Colonic mucosa (tissue), 4 donors: ENCODE data around the gene CGB1. TPM values are rescaled to one million over a fixed set of nuclear protein-coding genes. Genes with fewer than 3 reads are reported as not detected.
A peak's percentile ranks its signal among the peaks of the same experiment; 100 is the strongest.

ENCODE experiments used
- DNase-seq: peaks from one replicate; pipeline ENCODE4 v3.0.0-alpha.2; 2020
- H3K27ac ChIP-seq: fragments of 200-600 bp; one replicate; pipeline ENCODE4 v1.8.0; 2021
- H3K27me3 ChIP-seq: fragments of 200-600 bp; one replicate; pipeline ENCODE4 v1.8.0; 2021
- H3K36me3 ChIP-seq: fragments of 200-600 bp; one replicate; pipeline ENCODE4 v1.8.0; 2021
- H3K4me1 ChIP-seq: fragments of 200-600 bp; one replicate; pipeline ENCODE4 v1.8.0; 2021; ENCODE audit warnings: mild to moderate bottlenecking
- H3K4me3 ChIP-seq: fragments of 200-600 bp; one replicate; pipeline ENCODE4 v1.8.0; 2021
- H3K9ac ChIP-seq, 2 donors: one replicate each; pipeline ENCODE4 v1.7.0; 2013; ENCODE audit warnings: control low read depth in 2 of 2, low read depth in 2 of 2, low read length in 2 of 2
- H3K9me3 ChIP-seq: fragments of 200-600 bp; one replicate; pipeline ENCODE4 v1.8.0; 2021
- CTCF ChIP-seq: fragments of 200-600 bp; IDR thresholded peaks from one replicate; pipeline ENCODE4 v1.8.0; 2022; ENCODE audit warnings: antibody characterized with exemption, mild to moderate bottlenecking
- intact Hi-C: fragments of 100-400 bp; cut with DNase I; formaldehyde crosslinking; loops from one replicate; pipeline ENCODE4 v1.14.1; 2022
- total RNA-seq, 2 donors: library from RNA; stranded (reverse); fragmentation: NEBNext Ultra II Directional in 1 of 2; extraction: Animal tissue kit (Norgen Biotek cat#: 25700) in 1 of 2; gene quantifications; one replicate each; pipeline ENCODE4 v1.2.1, GENCODE V29; 2021
- donor health status: healthy.
- donor health status: DM: no; HTN: no; CAD: no.
- donor health status: DM: no; HTN: no; CAD: no.

Gene CGB1
- total RNA-seq, 2 donors from 2014 or later = not detected

GRCh38 chr19:48992581-48993174 lies 44.0 kb downstream of the CGB1 start:
- peak overlapping the region; percentile 76 for H3K4me3 ChIP-seq
- H3K9ac ChIP-seq = peak overlapping the region; percentile 88 to 99
- peak overlapping the region; percentile 86 for H3K27ac ChIP-seq
- peaks cover 9% of the 10 kb centered on the region for H3K4me1 ChIP-seq
- intact Hi-C loops = no loop called here
- no peaks in the 10 kb centered on the region for H3K27me3 ChIP-seq
- no peak for TF ChIP-seq CTCF
- H3K9me3 ChIP-seq = no peaks in the 10 kb centered on the region
- H3K36me3 ChIP-seq = no peaks in the 10 kb centered on the region
- peak; percentile 47 for DNase-seq

- Histone ChIP-seq H3K4me1 (peaks cover 9% of the 10 kb centered on the region), H3K27me3 (no peaks in the 10 kb centered on the region), H3K27ac (peak overlapping the region; percentile 86), H3K36me3 (no peaks in the 10 kb centered on the region), H3K4me3 (peak overlapping the region; percentile 76), H3K9me3 (no peaks in the 10 kb centered on the region), H3K9ac (peak overlapping the region; percentile 88 to 99)
- peak; percentile 78 for DNase-seq
- TF ChIP-seq CTCF = no peak
- intact Hi-C loops = no loop called here
Observed at GRCh38 chr19:48991873-48992580, 44.7 kb downstream of the CGB1 start.

- no peaks in the 10 kb centered on the region for H3K27me3 ChIP-seq
- no peaks in the 10 kb centered on the region for H3K9me3 ChIP-seq
- no peak overlapping the region for H3K27ac ChIP-seq
- peaks cover 9% of the 10 kb centered on the region for H3K4me1 ChIP-seq
- no peak for TF ChIP-seq CTCF
- no peak overlapping the region for H3K9ac ChIP-seq
- no peaks in the 10 kb centered on the region for H3K36me3 ChIP-seq
- DNase-seq = no peak
- H3K4me3 ChIP-seq = no peak overlapping the region
- intact Hi-C loops = no loop called here
Observed at GRCh38 chr19:48991011-48991609, 45.6 kb downstream of the CGB1 start.

- H3K9me3 ChIP-seq = no peaks in the 10 kb centered on the region
- intact Hi-C loops = no loop called here
- H3K4me3 ChIP-seq = no peak overlapping the region
- no peak for DNase-seq
- H3K9ac ChIP-seq = no peak overlapping the region
- no peaks in the 10 kb centered on the region for H3K36me3 ChIP-seq
- H3K27ac ChIP-seq = no peak overlapping the region
- H3K27me3 ChIP-seq = no peaks in the 10 kb centered on the region
- H3K4me1 ChIP-seq = peaks cover 9% of the 10 kb centered on the region
- no peak for TF ChIP-seq CTCF
Observed at GRCh38 chr19:48990400-48990799, 46.3 kb downstream of the CGB1 start.

- Histone ChIP-seq H3K4me1 (peaks cover 9% of the 10 kb centered on the region), H3K27ac (no peak overlapping the region), H3K4me3 (no peak overlapping the region), H3K36me3 (no peaks in the 10 kb centered on the region), H3K9ac (no peak overlapping the region), H3K9me3 (no peaks in the 10 kb centered on the region), H3K27me3 (no peaks in the 10 kb centered on the region)
- DNase-seq = no peak
- TF ChIP-seq CTCF = no peak
- intact Hi-C loops = no loop called here
Observed at GRCh38 chr19:48989701-48990291, 46.9 kb downstream of the CGB1 start.
